HG03159 (cell line): ENCODE data around the gene GPC3.
A peak's percentile ranks its signal among the peaks of the same experiment; 100 is the strongest.
"Not testable (repeated sequence)": the region's sequence is repeated elsewhere in the genome, so short reads cannot be mapped to it uniquely, and the experiment has no call there.

ENCODE experiments used
- ATAC-seq: cut with Tn5 transposase; IDR thresholded peaks from one replicate; pipeline ENCODE4 v1.9.1; 2021; ENCODE audit warnings: mild to moderate bottlenecking, moderate library complexity; ENCODE audit not compliant: unreplicated experiment

The GPC3 gene

GRCh38 chrX:133786382-133786781 is 199.0 kb downstream of the GPC3 start:
- ATAC-seq, result no peak

GRCh38 chrX:133783274-133783673 is 202.1 kb downstream of the GPC3 start:
- peak; percentile 77 for ATAC-seq

GRCh38 chrX:133781174-133781573 is 204.2 kb downstream of the GPC3 start:
- no peak for ATAC-seq

- ATAC-seq, result no peak
Observed at GRCh38 chrX:133776072-133776471, 209.3 kb downstream of the GPC3 start.

GRCh38 chrX:133774807-133775206 is 210.6 kb downstream of the GPC3 start:
- no peak for ATAC-seq

- no peak for ATAC-seq
Observed at GRCh38 chrX:133771086-133771646, 214.2 kb downstream of the GPC3 start.

- ATAC-seq, result not testable (repeated sequence)
Observed at GRCh38 chrX:133762976-133763548, 222.3 kb downstream of the GPC3 start.

- ATAC-seq, result no peak
Observed at GRCh38 chrX:133754657-133755056, 230.7 kb downstream of the GPC3 start.

GRCh38 chrX:133749951-133750350 is 235.4 kb downstream of the GPC3 start:
- no peak for ATAC-seq

- no peak for ATAC-seq
Observed at GRCh38 chrX:133749370-133749769, 236.0 kb downstream of the GPC3 start.

GRCh38 chrX:133747196-133747595 is 238.2 kb downstream of the GPC3 start:
- ATAC-seq, result no peak

- no peak for ATAC-seq
Observed at GRCh38 chrX:133746593-133746992, 238.8 kb downstream of the GPC3 start.

- ATAC-seq, result peak; percentile 73
Observed at GRCh38 chrX:133745349-133745748, 240.0 kb downstream of the GPC3 start.

GRCh38 chrX:133742602-133743305 is 242.6 kb downstream of the GPC3 start:
- ATAC-seq, result no peak

- no peak for ATAC-seq
Observed at GRCh38 chrX:133741303-133741702, 244.1 kb downstream of the GPC3 start.

- ATAC-seq, result no peak
Observed at GRCh38 chrX:133726642-133727041, 258.8 kb downstream of the GPC3 start.

- ATAC-seq, result no peak
Observed at GRCh38 chrX:133726211-133726630, 259.2 kb downstream of the GPC3 start.

GRCh38 chrX:133723930-133724329 is 261.5 kb downstream of the GPC3 start:
- ATAC-seq, result no peak

- ATAC-seq, result no peak
Observed at GRCh38 chrX:133722756-133723155, 262.6 kb downstream of the GPC3 start.

GRCh38 chrX:133720269-133720668 is 265.1 kb downstream of the GPC3 start:
- ATAC-seq, result not testable (repeated sequence)

- no peak for ATAC-seq
Observed at GRCh38 chrX:133715715-133716114, 269.7 kb downstream of the GPC3 start.

GRCh38 chrX:133709501-133709900 is 275.9 kb downstream of the GPC3 start:
- ATAC-seq, result no peak
